ENCODE measurements around the gene PITX1.

- TF ChIP-seq REST (IDR thresholded peaks at IDR 0.05; ENCODE audit: insufficient read depth in 1 of 2, low read depth in 2 of 2, low read length in 2 of 2) (no peak), SIN3A (IDR thresholded peaks at IDR 0.05; ENCODE audit: borderline replicate concordance, insufficient read depth, low read length) (no peak), POLR2AphosphoS5 (IDR thresholded peaks at IDR 0.05; ENCODE audit: low read depth, low read length) (no peak), TAF1 (IDR thresholded peaks at IDR 0.05; ENCODE audit: borderline replicate concordance, insufficient read depth, low read length) (no peak), FOXP2 (optimal IDR thresholded peaks at IDR 0.05; ENCODE audit: borderline replicate concordance, extremely low read depth, extremely low read length, insufficient read depth) (no peak)
These were observed 14.3 kb upstream of the PITX1 start for GRCh38 chr5:135048286-135048685.

All from PFSK-1 (cell line).